NT2/D1 (cell line): Measurements from ENCODE around the gene IST1.
A peak's percentile ranks its signal among the peaks of the same experiment; 100 is the strongest.

Source experiments
- DNase-seq: peaks from one replicate; pipeline ENCODE4 v3.0.0-alpha.2; 2011; ENCODE audit warnings: low read depth, low spot score
- H3K27me3 ChIP-seq: 2 replicates; pipeline ENCODE4 v1.6.0; 2011; ENCODE audit warnings: mild to moderate bottlenecking; ENCODE audit not compliant: insufficient read length, insufficient read depth
- H3K36me3 ChIP-seq: 2 replicates; pipeline ENCODE4 v1.6.1; 2011; ENCODE audit warnings: mild to moderate bottlenecking, low read length, mixed read lengths; ENCODE audit not compliant: insufficient read depth, insufficient read length
- H3K4me1 ChIP-seq: 2 replicates; pipeline ENCODE4 v1.5.1; 2011; ENCODE audit not compliant: insufficient read depth, insufficient read length
- H3K4me3 ChIP-seq: 2 replicates; pipeline ENCODE4 v1.5.1; 2011; ENCODE audit warnings: low read depth; ENCODE audit not compliant: insufficient read length
- H3K9ac ChIP-seq: 2 replicates; pipeline ENCODE4 v1.6.0; 2011; ENCODE audit warnings: low read depth; ENCODE audit not compliant: insufficient read length
- H3K9me3 ChIP-seq: 2 replicates; pipeline ENCODE4 v1.5.1; 2011; ENCODE audit warnings: mild to moderate bottlenecking, low read length; ENCODE audit not compliant: insufficient read depth
- SUZ12 ChIP-seq: IDR thresholded peaks from 2 replicates; pipeline ENCODE4 v1.6.1; 2011; ENCODE audit not compliant: insufficient read length, insufficient read depth; ENCODE audit errors: extremely low read depth
- YY1 ChIP-seq: IDR thresholded peaks from 2 replicates; pipeline ENCODE4 v1.6.1; 2011; ENCODE audit not compliant: insufficient read length, insufficient read depth
- ZNF274 ChIP-seq: IDR thresholded peaks from 2 replicates; pipeline ENCODE4 v1.6.1; 2011; ENCODE audit warnings: mild to moderate bottlenecking, low read depth, low read length

The IST1 gene

GRCh38 chr16:71867939-71868338 is 27.4 kb upstream of the IST1 start:
- H3K27me3 ChIP-seq, result no peaks in the 10 kb centered on the region
- H3K4me3 ChIP-seq, result no peak overlapping the region
- no peak for DNase-seq
- H3K4me1 ChIP-seq, result peaks cover 2% of the 10 kb centered on the region
- TF ChIP-seq ZNF274 (no peak), SUZ12 (no peak), YY1 (no peak)
- no peaks in the 10 kb centered on the region for H3K9me3 ChIP-seq
- H3K9ac ChIP-seq, result no peak overlapping the region
- H3K36me3 ChIP-seq, result peaks cover 15% of the 10 kb centered on the region

- Histone ChIP-seq H3K9ac (no peak overlapping the region), H3K27me3 (no peaks in the 10 kb centered on the region), H3K4me1 (peaks cover 2% of the 10 kb centered on the region), H3K9me3 (no peaks in the 10 kb centered on the region), H3K36me3 (peaks cover 9% of the 10 kb centered on the region), H3K4me3 (no peak overlapping the region)
- DNase-seq, result no peak
- TF ChIP-seq YY1, result no peak
- TF ChIP-seq ZNF274, result no peak
- TF ChIP-seq SUZ12, result no peak
These were observed 26.2 kb upstream of the IST1 start for GRCh38 chr16:71869089-71869488.

DNA sequence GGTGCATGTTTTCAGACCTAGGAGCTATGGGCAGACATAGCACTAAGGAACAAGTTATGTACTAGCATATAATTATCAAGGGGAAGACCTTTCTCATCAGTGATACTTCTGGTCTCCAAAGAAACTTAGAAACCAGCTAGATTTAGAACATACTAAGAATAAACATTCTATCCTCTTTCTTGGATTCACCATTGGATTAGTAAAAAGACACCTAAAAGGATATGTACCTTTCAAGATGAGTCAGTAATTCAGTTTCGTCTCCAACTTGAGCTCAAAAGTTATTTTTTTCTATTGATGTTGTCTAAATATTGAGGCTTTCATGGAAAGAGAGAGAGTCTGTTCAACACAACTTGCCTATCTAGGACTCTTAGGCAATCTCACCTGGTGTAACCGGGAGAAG is 24.5 kb upstream of the IST1 start:
- peaks cover 2% of the 10 kb centered on the region for H3K4me1 ChIP-seq
- no peaks in the 10 kb centered on the region for H3K27me3 ChIP-seq
- no peaks in the 10 kb centered on the region for H3K9me3 ChIP-seq
- TF ChIP-seq ZNF274 (no peak), YY1 (no peak), SUZ12 (no peak)
- no peak overlapping the region for H3K9ac ChIP-seq
- no peak overlapping the region for H3K4me3 ChIP-seq
- DNase-seq, result no peak
- peaks cover 2% of the 10 kb centered on the region for H3K36me3 ChIP-seq

DNA sequence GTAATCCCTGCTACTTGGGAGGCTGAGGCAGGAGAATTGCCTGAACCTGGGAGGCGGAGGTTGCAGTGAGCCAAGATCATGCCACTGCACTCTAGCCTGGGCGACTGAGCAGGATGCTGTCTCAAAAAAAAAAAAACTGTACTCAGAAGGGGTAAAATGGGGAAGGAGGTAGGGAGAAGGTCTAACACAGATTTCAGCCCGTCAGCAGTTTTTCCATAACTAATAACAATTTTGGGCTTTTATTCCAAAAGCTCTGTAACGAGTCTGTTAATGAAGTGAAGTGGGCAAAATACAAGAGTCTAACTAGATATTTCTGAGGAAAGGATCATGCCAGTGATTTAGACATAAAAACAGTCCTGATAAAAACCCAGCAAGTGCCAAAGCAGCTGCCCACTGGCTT is 22.1 kb upstream of the IST1 start:
- Histone ChIP-seq H3K4me3 (no peak overlapping the region), H3K9me3 (no peaks in the 10 kb centered on the region), H3K27me3 (no peaks in the 10 kb centered on the region), H3K4me1 (peaks cover 2% of the 10 kb centered on the region), H3K9ac (no peak overlapping the region), H3K36me3 (peaks cover 10% of the 10 kb centered on the region)
- TF ChIP-seq YY1, result no peak
- TF ChIP-seq ZNF274, result no peak
- TF ChIP-seq SUZ12, result no peak
- DNase-seq, result no peak

GRCh38 chr16:71878911-71879310 is 16.4 kb upstream of the IST1 start:
- Histone ChIP-seq H3K9me3 (no peaks in the 10 kb centered on the region), H3K4me3 (no peak overlapping the region), H3K36me3 (peaks cover 30% of the 10 kb centered on the region), H3K4me1 (no peaks in the 10 kb centered on the region), H3K9ac (no peak overlapping the region), H3K27me3 (no peaks in the 10 kb centered on the region)
- no peak for TF ChIP-seq SUZ12
- DNase-seq, result no peak

DNA sequence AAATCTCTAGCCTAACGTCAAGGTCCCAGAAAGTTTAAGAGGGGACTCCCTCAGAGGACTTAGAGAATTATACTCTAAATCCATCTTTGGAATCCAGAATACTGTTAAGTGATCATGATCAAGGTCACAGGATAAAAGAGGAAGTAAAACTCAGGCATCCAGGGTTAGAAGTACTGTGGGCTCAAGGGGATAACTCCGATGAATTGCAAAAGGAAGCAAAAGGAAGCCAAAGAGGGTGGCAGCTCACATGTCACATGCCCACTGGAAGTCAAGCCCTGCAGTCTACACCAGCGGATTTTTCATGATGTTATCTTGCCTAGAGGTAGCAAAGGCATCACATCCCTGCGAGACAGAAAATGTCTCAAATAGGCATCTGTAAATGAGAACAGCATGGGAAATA is 15.2 kb upstream of the IST1 start:
- no peak for TF ChIP-seq YY1
- no peak for TF ChIP-seq ZNF274
- TF ChIP-seq SUZ12, result no peak
- no peak for DNase-seq
- H3K9me3 ChIP-seq, result no peaks in the 10 kb centered on the region
- H3K4me1 ChIP-seq, result no peaks in the 10 kb centered on the region
- no peak overlapping the region for H3K4me3 ChIP-seq
- H3K36me3 ChIP-seq, result peaks cover 27% of the 10 kb centered on the region
- H3K27me3 ChIP-seq, result no peaks in the 10 kb centered on the region
- no peak overlapping the region for H3K9ac ChIP-seq

DNA sequence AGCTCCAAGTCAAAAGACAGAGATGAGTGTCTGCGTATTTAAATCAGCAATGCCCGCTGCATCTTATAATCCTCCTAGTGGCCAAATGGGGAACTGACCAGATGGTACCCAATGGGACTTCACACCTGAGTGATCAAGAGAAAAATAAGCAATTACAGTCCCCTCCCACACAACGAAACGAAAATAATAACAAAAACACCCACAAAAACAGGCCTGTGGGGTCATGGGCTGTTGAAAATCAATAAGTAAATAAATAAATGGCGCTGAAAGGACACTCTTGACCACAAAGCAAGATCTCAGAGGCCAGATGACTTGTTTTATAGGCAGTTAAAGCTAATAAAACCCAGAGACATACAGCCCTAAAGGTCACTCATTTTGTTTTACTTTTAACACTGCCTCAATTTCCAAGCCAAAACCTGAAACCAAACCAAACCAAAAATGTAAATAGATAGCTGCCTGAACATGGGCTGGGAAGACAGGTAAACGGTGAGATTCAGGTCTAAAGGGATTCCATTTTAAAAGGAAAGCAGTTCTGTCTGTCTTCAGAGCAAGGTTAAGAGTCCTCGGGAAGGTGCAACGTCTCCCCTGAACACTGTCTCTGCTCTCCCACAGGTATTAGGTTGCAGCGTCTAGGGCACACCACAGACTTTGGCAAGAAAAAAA is 12.7 kb upstream of the IST1 start:
- peak; percentile 74 for DNase-seq
- H3K4me1 ChIP-seq, result no peaks in the 10 kb centered on the region

More for the DNA sequence above, 12.7 kb upstream of the IST1 start:
- no peak for TF ChIP-seq ZNF274
- no peak for TF ChIP-seq YY1
- TF ChIP-seq SUZ12, result no peak
- Histone ChIP-seq H3K4me3 (peak overlapping the region; percentile 76), H3K9me3 (no peaks in the 10 kb centered on the region), H3K36me3 (peaks cover 23% of the 10 kb centered on the region), H3K9ac (peak overlapping the region; percentile 66), H3K27me3 (no peaks in the 10 kb centered on the region)
